22Rv1 (cell line): ENCODE data around the gene IL1B.

ENCODE experiments used
- ZFX ChIP-seq: fragments of 450-650 bp; IDR thresholded peaks from 2 replicates; pipeline ENCODE4 v1.6.1; 2017; ENCODE audit warnings: antibody characterized with exemption, borderline replicate concordance
- TF ChIP-seq, protein P1 (sequence below): fragments of 450-650 bp; IDR thresholded peaks from 2 replicates; pipeline ENCODE4 v1.5.1; 2017; ENCODE audit warnings: mild to moderate bottlenecking

DNA sequence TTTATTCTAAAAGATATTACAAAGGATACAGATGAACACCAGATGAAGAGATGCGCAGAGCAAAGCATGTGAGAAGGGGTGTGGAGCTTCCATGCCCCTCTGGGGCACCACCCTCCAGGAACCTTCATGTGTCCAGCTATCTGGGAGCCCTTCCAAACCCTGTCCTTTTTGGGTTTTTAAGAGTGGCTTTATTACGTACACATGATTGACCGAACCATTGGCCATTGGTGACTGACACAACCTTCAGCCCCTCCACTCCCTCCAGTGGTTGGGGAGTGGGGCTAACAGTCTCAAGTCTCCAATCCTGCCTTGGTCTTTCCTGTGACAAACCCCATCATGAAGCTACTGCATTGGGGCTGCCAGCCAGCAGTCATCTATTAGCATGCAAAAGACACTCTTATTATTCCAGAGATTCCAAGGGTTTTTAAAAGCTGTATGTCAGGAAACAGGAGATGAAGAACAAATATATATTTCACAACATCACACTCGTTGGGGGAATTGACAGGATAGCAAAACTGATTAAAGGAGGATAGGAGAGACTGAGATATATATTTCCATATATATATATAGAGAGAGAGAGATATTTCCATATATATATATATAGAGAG is 19.4 kb downstream of the IL1B start:
- TF ChIP-seq, protein P1, sequence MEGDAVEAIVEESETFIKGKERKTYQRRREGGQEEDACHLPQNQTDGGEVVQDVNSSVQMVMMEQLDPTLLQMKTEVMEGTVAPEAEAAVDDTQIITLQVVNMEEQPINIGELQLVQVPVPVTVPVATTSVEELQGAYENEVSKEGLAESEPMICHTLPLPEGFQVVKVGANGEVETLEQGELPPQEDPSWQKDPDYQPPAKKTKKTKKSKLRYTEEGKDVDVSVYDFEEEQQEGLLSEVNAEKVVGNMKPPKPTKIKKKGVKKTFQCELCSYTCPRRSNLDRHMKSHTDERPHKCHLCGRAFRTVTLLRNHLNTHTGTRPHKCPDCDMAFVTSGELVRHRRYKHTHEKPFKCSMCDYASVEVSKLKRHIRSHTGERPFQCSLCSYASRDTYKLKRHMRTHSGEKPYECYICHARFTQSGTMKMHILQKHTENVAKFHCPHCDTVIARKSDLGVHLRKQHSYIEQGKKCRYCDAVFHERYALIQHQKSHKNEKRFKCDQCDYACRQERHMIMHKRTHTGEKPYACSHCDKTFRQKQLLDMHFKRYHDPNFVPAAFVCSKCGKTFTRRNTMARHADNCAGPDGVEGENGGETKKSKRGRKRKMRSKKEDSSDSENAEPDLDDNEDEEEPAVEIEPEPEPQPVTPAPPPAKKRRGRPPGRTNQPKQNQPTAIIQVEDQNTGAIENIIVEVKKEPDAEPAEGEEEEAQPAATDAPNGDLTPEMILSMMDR: no peak
- TF ChIP-seq ZFX: no peak
